Erythroblast (primary cell): ENCODE measurements around the gene CPXM2.

Source experiments
- GATA1 ChIP-seq: IDR thresholded peaks from 2 replicates; pipeline ENCODE4 v1.6.1; 2011; ENCODE audit warnings: low read depth, mild to moderate bottlenecking, control low read depth, low read length, moderate library complexity
- POLR2A ChIP-seq: IDR thresholded peaks from 2 replicates; pipeline ENCODE4 v1.6.1; 2011; ENCODE audit warnings: mild to moderate bottlenecking, low read length

DNA sequence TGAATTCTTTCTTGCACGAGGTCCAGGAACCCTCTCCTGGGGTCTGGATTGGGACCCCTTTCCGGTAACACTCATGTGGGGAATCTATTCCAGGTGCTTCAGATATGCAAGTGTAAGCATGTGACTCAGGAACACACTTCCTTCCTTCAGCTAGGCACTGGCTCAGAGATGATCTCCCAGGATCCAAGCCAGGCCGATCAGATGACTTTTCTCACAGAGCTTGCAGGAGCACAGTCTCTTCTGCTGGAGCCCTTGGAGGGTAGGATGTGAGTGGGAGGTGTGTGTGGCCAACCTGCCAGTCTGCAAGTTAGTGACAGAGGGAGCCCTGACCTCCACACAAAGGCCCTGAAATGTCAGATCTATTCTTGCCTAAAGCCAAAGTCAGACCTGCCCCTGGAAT is 108.3 kb downstream of the CPXM2 start:
- TF ChIP-seq POLR2A: no peak
- TF ChIP-seq GATA1: no peak
